H9 (cell line): ENCODE measurements around the gene COX7B2. TPM values are rescaled to one million over a fixed set of nuclear protein-coding genes. Genes with fewer than 3 reads are reported as not detected.

Experiments used
- DNase-seq: peaks from one replicate; pipeline ENCODE4 v3.0.0-alpha.2; 2017
- H2AFZ ChIP-seq: one replicate; pipeline ENCODE4 v1.6.1; 2013; ENCODE audit warnings: mild to moderate bottlenecking, low read length, control low read depth, moderate library complexity
- H2AK5ac ChIP-seq: 2 replicates; pipeline ENCODE4 v1.6.1; 2013; ENCODE audit warnings: low read length, control low read depth, mixed read lengths; ENCODE audit not compliant: insufficient read length
- H2BK120ac ChIP-seq: one replicate; pipeline ENCODE4 v1.6.1; 2013; ENCODE audit warnings: low read depth, mild to moderate bottlenecking, low read length, control low read depth, inconsistent platforms; ENCODE audit not compliant: poor library complexity, severe bottlenecking
- H2BK12ac ChIP-seq: 2 replicates; pipeline ENCODE4 v1.6.1; 2013; ENCODE audit warnings: low read length, control low read depth, mixed read lengths, low read depth; ENCODE audit not compliant: insufficient read length
- H2BK15ac ChIP-seq: 2 replicates; pipeline ENCODE4 v1.6.1; 2013; ENCODE audit warnings: low read depth, low read length, control low read depth
- H2BK20ac ChIP-seq: one replicate; pipeline ENCODE4 v1.6.1; 2013; ENCODE audit warnings: low read depth, mild to moderate bottlenecking, low read length, control low read depth, inconsistent platforms; ENCODE audit not compliant: poor library complexity, severe bottlenecking
- H2BK5ac ChIP-seq: 2 replicates; pipeline ENCODE4 v1.6.1; 2013; ENCODE audit warnings: low read length, control low read depth, mixed read lengths; ENCODE audit not compliant: insufficient read length
- H3K14ac ChIP-seq: 2 replicates; pipeline ENCODE4 v1.6.1; 2013; ENCODE audit warnings: low read length, control low read depth; ENCODE audit not compliant: insufficient read depth
- H3K18ac ChIP-seq: 2 replicates; pipeline ENCODE4 v1.6.1; 2013; ENCODE audit warnings: low read depth, mild to moderate bottlenecking, mixed read lengths, low read length, control low read depth; ENCODE audit not compliant: insufficient read length
- H3K23ac ChIP-seq: 2 replicates; pipeline ENCODE4 v1.6.1; 2013; ENCODE audit warnings: low read length, control low read depth, mixed read lengths, low read depth; ENCODE audit not compliant: insufficient read length
- H3K23me2 ChIP-seq: 2 replicates; pipeline ENCODE4 v1.6.1; 2013; ENCODE audit warnings: low read depth, mild to moderate bottlenecking, mixed read lengths, low read length, control low read depth; ENCODE audit not compliant: insufficient read length, poor library complexity, severe bottlenecking
- H3K27ac ChIP-seq: 2 replicates; pipeline ENCODE4 v1.5.1; 2013; ENCODE audit warnings: low read length, control low read depth, mixed read lengths, low read depth; ENCODE audit not compliant: insufficient read length
- H3K27me3 ChIP-seq: 2 replicates; pipeline ENCODE4 v1.6.1; 2013; ENCODE audit warnings: low read length, control low read depth, inconsistent platforms; ENCODE audit not compliant: insufficient read depth
- H3K4ac ChIP-seq: 2 replicates; pipeline ENCODE4 v1.6.1; 2013; ENCODE audit warnings: low read depth, mild to moderate bottlenecking, control low read depth, inconsistent platforms, low read length, moderate library complexity
- H3K4me1 ChIP-seq: 2 replicates; pipeline ENCODE4 v1.6.1; 2013; ENCODE audit warnings: low read length, control low read depth, inconsistent platforms; ENCODE audit not compliant: insufficient read depth
- H3K4me2 ChIP-seq: 2 replicates; pipeline ENCODE4 v1.6.1; 2013; ENCODE audit warnings: low read length, control low read depth, mixed read lengths; ENCODE audit not compliant: insufficient read length, insufficient read depth
- H3K56ac ChIP-seq: 2 replicates; pipeline ENCODE4 v1.6.1; 2013; ENCODE audit warnings: low read depth, mild to moderate bottlenecking, mixed read lengths, low read length, control low read depth; ENCODE audit not compliant: insufficient read length
- H3K79me1 ChIP-seq: 2 replicates; pipeline ENCODE4 v1.6.1; 2013; ENCODE audit warnings: low read depth, mild to moderate bottlenecking, moderate library complexity, low read length, control low read depth, inconsistent platforms; ENCODE audit not compliant: insufficient read depth, poor library complexity, severe bottlenecking
- H3K79me2 ChIP-seq: 2 replicates; pipeline ENCODE4 v1.6.1; 2013; ENCODE audit warnings: low read length, control low read depth, inconsistent platforms; ENCODE audit not compliant: insufficient read depth
- H3K9ac ChIP-seq: 2 replicates; pipeline ENCODE4 v1.6.1; 2013; ENCODE audit warnings: low read length, control low read depth, mixed read lengths; ENCODE audit not compliant: insufficient read length; ENCODE audit errors: extremely low read depth
- H3K9me3 ChIP-seq: one replicate; pipeline ENCODE4 v1.6.1; 2013; ENCODE audit warnings: low read depth, low read length, inconsistent platforms; ENCODE audit not compliant: control insufficient read depth
- H3T11ph ChIP-seq: one replicate; pipeline ENCODE4 v1.6.1; 2013; ENCODE audit warnings: mild to moderate bottlenecking, low read length, control low read depth, inconsistent platforms
- H4K20me1 ChIP-seq: one replicate; pipeline ENCODE4 v1.6.1; 2013; ENCODE audit not compliant: control insufficient read depth, insufficient read length, insufficient read depth
- H4K5ac ChIP-seq: 2 replicates; pipeline ENCODE4 v1.6.1; 2013; ENCODE audit warnings: low read depth, mild to moderate bottlenecking, mixed read lengths, low read length, control low read depth; ENCODE audit not compliant: insufficient read length
- H4K8ac ChIP-seq: replicated peaks from 2 replicates; pipeline ENCODE4 v1.6.1; 2013; ENCODE audit warnings: low read length, control low read depth, mixed read lengths, low read depth; ENCODE audit not compliant: insufficient read length
- H4K91ac ChIP-seq: 2 replicates; pipeline ENCODE4 v1.6.1; 2013; ENCODE audit warnings: low read depth, mild to moderate bottlenecking, moderate library complexity, mixed read lengths, low read length, control low read depth; ENCODE audit not compliant: insufficient read length
- H3K27ac Mint-ChIP-seq, 3 experiments: 2 replicates in 2 of 3; 3 replicates in 1 of 3; pipeline ENCODE4 v1.8.0; 2020 to 2021; ENCODE audit warnings: mixed read lengths in 3 of 3, mild to moderate bottlenecking in 1 of 3, moderate library complexity in 1 of 3
- H3K27me3 Mint-ChIP-seq: 2 replicates; pipeline ENCODE4 v1.8.0; 2021; ENCODE audit warnings: low read depth, mild to moderate bottlenecking, moderate library complexity, mixed read lengths
- H3K36me3 Mint-ChIP-seq, 3 experiments: 2 replicates in 2 of 3; 3 replicates in 1 of 3; pipeline ENCODE4 v1.8.0; 2020 to 2021; ENCODE audit warnings: low read depth in 3 of 3, mixed read lengths in 3 of 3; ENCODE audit not compliant: insufficient read depth in 1 of 3
- H3K4me1 Mint-ChIP-seq, 2 experiments: 2 replicates each; pipeline ENCODE4 v1.8.0; 2020; ENCODE audit warnings: mixed read lengths in 2 of 2
- H3K4me3 Mint-ChIP-seq, 2 experiments: 2 replicates in 1 of 2; 3 replicates in 1 of 2; pipeline ENCODE4 v1.8.0; 2020 to 2021; ENCODE audit warnings: mild to moderate bottlenecking in 2 of 2, mixed read lengths in 2 of 2, moderate library complexity in 1 of 2
- H3K9me3 Mint-ChIP-seq, 2 experiments: 2 replicates in 1 of 2; 3 replicates in 1 of 2; pipeline ENCODE4 v1.8.0; 2020; ENCODE audit warnings: mild to moderate bottlenecking in 2 of 2, mixed read lengths in 2 of 2, moderate library complexity in 1 of 2
- total RNA-seq: library from RNA; stranded (reverse); gene quantifications from 2 replicates; pipeline ENCODE4 v1.2.1, GENCODE V29; 2021
- TF ChIP-seq, protein P1 (sequence below): fragments of 200-600 bp; sonication (generic); conservative IDR thresholded peaks from 3 replicates; pipeline ENCODE4 v1.8.0; 2021; ENCODE audit warnings: antibody characterized with exemption, mild to moderate bottlenecking

Gene COX7B2
- total RNA-seq, 1 experiment from 2014 or later: not detected

DNA sequence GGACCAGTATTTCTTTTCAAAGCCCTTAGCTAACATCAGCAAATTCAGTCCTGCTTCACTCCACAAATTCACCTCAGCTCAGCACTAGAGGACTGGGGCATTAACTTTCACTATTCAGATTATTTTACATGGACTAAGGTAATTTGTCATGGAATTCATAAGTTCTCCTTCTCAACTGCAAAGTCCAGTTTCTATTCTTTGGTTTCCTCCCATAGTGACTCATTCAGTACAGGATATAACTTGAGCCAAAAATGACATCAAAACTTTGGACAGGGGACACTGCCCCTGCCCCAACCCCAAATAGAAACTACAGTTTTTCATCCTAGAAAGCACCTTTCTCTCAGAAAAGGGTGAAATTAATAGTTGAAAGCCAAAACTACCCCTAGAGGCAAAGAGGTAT, 52.7 kb downstream of the COX7B2 start:
- no peak overlapping the region for H4K5ac ChIP-seq
- H4K91ac ChIP-seq: no peak overlapping the region

More for the DNA sequence above, 52.7 kb downstream of the COX7B2 start:
- no peak overlapping the region for H3K27ac Mint-ChIP-seq
- no peak overlapping the region for H3K14ac ChIP-seq
- H3K79me2 ChIP-seq: no peaks in the 10 kb centered on the region
- H3K4me1 Mint-ChIP-seq: no peaks in the 10 kb centered on the region
- H3K4me3 Mint-ChIP-seq: no peak overlapping the region
- H3K9me3 ChIP-seq: no peaks in the 10 kb centered on the region
- H3K23me2 ChIP-seq: no peaks in the 10 kb centered on the region
- TF ChIP-seq, protein P1, sequence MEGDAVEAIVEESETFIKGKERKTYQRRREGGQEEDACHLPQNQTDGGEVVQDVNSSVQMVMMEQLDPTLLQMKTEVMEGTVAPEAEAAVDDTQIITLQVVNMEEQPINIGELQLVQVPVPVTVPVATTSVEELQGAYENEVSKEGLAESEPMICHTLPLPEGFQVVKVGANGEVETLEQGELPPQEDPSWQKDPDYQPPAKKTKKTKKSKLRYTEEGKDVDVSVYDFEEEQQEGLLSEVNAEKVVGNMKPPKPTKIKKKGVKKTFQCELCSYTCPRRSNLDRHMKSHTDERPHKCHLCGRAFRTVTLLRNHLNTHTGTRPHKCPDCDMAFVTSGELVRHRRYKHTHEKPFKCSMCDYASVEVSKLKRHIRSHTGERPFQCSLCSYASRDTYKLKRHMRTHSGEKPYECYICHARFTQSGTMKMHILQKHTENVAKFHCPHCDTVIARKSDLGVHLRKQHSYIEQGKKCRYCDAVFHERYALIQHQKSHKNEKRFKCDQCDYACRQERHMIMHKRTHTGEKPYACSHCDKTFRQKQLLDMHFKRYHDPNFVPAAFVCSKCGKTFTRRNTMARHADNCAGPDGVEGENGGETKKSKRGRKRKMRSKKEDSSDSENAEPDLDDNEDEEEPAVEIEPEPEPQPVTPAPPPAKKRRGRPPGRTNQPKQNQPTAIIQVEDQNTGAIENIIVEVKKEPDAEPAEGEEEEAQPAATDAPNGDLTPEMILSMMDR: no peak
- no peak overlapping the region for H3K27ac ChIP-seq
- no peaks in the 10 kb centered on the region for H4K20me1 ChIP-seq
- H2AK5ac ChIP-seq: no peak overlapping the region
- no peak overlapping the region for H2AFZ ChIP-seq
- no peak overlapping the region for H3T11ph ChIP-seq
- H3K56ac ChIP-seq: no peak overlapping the region
- H3K79me1 ChIP-seq: no peaks in the 10 kb centered on the region
- no peak for DNase-seq
- no peak overlapping the region for H2BK120ac ChIP-seq
- no peak overlapping the region for H2BK15ac ChIP-seq
- H3K4me2 ChIP-seq: no peak overlapping the region
- H2BK5ac ChIP-seq: no peak overlapping the region
- no peak overlapping the region for H2BK20ac ChIP-seq
- no peak overlapping the region for H3K18ac ChIP-seq
- H3K36me3 Mint-ChIP-seq: no peaks in the 10 kb centered on the region
- no peaks in the 10 kb centered on the region; the same call in 1 of the 2 replicates for H3K27me3 Mint-ChIP-seq
- H3K27me3 ChIP-seq: no peaks in the 10 kb centered on the region
- H3K4me1 ChIP-seq: no peaks in the 10 kb centered on the region
- no peak overlapping the region for H3K4ac ChIP-seq
- H3K9me3 Mint-ChIP-seq: no peaks in the 10 kb centered on the region
- H3K9ac ChIP-seq: no peak overlapping the region
- no peak overlapping the region for H4K8ac ChIP-seq
- H3K23ac ChIP-seq: no peak overlapping the region
- H2BK12ac ChIP-seq: no peak overlapping the region
